OCI-M1 (cell line): ENCODE measurements around the gene PCDHGA8.
"Not testable (repeated sequence)": the region's sequence is repeated elsewhere in the genome, so short reads cannot be mapped to it uniquely, and the experiment has no call there.

Experiments
- DNase-seq: peaks from one replicate; lab custom pipeline; 2025; lab: John Stamatoyannopoulos, UW

PCDHGA8 gene

GRCh38 chr5:141371572-141372475 is 20.6 kb upstream of the PCDHGA8 start:
- DNase-seq, result no peak

DNA sequence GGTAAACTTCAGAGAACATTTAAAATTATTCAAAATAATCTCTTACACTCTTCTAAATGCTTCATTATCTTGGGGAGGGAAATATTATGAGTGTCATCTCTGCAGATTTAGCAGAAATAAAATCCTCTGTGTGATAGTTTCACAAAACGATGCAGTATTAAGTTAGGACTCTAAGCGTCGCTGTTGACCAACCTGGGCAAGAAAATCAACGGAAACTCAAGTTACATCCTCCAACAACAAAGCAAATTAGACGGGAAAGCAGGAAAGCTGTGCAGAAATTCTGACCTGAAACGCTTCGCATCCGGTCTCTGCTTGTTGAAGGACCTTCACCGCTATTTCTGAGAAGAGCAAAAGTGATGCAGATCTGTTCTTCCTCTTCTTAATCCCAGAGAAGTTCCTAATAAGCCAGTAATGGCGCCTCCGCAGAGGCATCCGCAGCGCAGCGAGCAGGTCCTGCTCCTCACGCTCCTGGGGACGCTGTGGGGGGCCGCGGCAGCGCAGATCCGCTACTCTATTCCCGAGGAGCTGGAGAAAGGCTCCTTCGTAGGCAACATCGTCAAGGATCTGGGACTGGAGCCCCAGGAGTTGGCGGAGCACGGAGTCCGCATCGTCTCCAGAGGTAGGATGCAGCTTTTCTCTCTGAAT is 18.6 kb upstream of the PCDHGA8 start, which contains the start of gene PCDHGA6:
Gene PCDHGA6 (plus strand): TSS at position 219 of the 645 bp plus-strand sequence. CDS start 193 bp downstream, at position 412.
- DNase-seq, result no peak

GRCh38 chr5:141374627-141375026 is 17.8 kb upstream of the PCDHGA8 start:
- no peak for DNase-seq

- DNase-seq, result not testable (repeated sequence)
Observed at GRCh38 chr5:141375444-141376155, 16.8 kb upstream of the PCDHGA8 start.

DNA sequence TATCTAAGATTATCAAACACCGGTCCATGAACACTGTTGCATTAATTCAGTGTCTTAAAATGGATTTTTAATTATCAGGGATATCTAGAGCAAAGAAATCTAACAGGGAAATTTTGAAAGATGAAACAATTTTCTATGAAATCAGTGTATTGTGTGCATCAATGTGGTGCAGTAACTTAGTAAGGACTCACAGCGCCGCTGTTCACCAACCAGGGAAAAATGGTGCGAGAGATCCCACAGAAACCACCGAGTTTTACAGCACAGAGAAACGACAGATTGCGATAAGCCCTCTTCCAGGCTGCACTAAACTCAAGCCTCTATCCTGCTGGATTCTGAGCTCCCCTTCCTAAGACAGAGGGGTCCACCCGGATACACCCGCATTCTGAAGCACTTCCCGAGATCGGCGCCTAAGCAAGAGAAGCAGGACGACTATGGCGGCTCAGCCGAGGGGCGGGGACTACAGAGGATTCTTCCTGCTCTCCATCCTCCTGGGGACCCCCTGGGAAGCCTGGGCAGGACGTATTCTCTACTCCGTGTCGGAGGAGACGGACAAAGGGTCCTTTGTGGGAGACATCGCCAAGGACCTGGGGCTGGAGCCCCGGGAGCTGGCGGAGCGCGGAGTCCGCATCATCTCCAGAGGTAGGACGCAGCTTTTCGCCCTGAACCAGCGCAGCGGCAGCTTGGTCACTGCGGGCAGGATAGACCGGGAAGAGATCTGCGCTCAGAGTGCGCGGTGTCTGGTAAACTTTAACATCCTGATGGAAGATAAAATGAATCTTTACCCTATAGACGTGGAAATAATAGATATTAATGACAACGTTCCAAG is 9.8 kb upstream of the PCDHGA8 start, which contains the start of gene PCDHGA7:
Gene PCDHGA7 (plus strand): TSS at position 274 of the 826 bp plus-strand sequence. CDS start 158 bp downstream, at position 432.
- DNase-seq, result no peak

DNA sequence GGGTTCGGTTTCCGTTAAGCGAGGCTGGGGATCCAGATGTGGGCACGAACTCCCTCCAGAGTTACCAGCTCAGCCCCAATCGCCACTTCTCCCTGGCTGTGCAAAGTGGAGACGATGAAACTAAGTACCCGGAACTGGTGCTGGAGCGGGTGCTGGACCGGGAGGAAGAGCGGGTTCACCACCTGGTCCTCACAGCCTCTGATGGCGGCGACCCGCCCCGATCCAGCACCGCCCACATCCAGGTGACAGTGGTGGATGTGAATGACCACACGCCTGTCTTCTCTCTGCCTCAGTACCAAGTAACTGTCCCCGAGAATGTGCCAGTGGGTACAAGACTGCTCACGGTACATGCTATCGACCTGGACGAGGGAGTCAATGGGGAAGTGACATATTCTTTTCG is 9.1 kb upstream of the PCDHGA8 start:
- no peak for DNase-seq

DNA sequence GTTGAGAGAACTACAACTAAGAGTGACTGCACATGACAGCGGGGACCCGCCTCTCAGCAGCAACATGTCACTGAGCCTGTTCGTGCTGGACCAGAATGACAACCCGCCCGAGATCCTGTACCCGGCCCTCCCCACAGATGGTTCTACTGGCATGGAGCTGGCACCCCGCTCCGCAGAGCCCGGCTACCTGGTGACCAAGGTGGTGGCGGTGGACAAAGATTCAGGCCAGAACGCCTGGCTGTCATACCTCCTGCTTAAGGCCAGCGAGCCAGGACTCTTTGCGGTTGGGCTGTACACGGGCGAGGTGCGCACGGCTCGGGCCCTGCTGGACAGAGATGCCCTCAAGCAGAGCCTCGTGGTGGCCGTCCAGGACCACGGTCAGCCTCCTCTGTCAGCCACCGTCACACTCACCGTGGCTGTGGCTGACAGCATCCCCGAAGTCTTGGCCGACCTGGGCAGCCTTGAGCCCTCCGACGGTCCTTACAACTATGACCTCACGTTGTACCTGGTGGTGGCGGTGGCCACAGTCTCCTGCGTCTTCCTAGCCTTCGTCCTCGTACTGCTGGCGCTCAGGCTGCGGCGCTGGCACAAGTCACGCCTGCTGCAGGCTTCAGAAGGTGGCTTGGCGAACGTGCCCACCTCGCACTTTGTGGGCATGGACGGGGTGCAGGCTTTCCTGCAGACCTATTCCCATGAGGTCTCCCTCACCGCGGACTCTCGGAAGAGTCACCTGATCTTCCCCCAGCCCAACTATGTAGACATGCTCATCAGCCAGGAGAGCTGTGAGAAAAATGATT is 7.8 kb upstream of the PCDHGA8 start:
- DNase-seq, result no peak

DNA sequence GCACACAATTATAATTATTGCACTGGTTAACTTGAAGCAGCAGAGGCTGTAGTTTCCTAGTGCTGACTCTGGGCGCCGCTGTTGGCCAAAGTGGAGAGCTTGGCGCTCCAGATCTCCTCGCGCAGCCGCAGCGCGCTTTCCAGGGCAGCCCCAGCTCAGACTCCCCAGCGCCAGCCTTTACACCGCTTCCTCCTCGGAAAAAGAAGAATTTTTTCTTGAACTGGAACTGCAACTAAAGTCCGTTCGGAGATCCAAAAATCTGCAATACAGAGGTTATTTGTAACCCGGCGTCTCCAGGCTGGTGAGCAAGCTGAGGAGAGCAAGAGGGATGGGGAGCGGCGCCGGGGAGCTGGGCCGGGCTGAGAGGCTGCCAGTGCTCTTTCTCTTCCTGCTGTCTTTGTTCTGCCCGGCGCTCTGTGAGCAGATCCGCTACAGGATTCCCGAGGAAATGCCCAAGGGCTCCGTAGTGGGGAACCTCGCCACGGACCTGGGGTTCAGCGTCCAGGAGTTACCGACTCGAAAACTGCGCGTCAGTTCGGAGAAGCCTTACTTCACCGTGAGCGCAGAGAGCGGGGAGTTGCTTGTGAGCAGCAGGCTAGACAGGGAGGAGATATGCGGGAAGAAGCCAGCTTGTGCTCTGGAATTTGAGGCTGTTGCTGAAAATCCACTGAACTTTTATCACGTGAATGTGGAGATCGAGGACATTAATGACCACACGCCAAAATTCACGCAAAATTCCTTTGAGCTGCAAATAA is 4.7 kb upstream of the PCDHGA8 start, which contains the start of gene PCDHGB4:
Gene PCDHGB4 (plus strand): TSS at position 142 of the 755 bp plus-strand sequence. CDS start 187 bp downstream, at position 329.
- DNase-seq, result not testable (repeated sequence)

- no peak for DNase-seq
Observed at GRCh38 chr5:141388661-141389060, 3.8 kb upstream of the PCDHGA8 start.

- no peak for DNase-seq
Observed at GRCh38 chr5:141389153-141390042, 3.0 kb upstream of the PCDHGA8 start.

GRCh38 chr5:141393267-141393666 is 834 bp downstream of the PCDHGA8 start:
- no peak for DNase-seq

DNA sequence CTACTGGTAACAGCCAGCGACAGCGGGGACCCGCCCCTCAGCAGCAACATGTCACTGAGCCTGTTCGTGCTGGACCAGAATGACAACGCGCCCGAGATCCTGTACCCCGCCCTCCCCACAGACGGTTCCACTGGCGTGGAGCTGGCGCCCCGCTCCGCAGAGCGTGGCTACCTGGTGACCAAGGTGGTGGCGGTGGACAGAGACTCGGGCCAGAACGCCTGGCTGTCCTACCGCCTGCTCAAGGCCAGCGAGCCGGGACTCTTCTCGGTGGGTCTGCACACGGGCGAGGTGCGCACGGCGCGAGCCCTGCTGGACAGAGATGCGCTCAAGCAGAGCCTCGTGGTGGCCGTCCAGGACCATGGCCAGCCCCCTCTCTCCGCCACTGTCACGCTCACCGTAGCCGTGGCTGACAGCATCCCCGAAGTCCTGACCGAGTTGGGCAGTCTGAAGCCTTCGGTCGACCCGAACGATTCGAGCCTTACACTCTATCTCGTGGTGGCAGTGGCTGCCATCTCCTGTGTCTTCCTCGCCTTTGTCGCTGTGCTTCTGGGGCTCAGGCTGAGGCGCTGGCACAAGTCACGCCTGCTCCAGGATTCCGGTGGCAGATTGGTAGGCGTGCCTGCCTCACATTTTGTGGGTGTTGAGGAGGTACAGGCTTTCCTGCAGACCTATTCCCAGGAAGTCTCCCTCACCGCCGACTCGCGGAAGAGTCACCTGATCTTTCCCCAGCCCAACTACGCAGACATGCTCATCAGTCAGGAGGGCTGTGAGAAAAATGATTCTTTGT is 2.2 kb downstream of the PCDHGA8 start:
- not testable (repeated sequence) for DNase-seq

DNA sequence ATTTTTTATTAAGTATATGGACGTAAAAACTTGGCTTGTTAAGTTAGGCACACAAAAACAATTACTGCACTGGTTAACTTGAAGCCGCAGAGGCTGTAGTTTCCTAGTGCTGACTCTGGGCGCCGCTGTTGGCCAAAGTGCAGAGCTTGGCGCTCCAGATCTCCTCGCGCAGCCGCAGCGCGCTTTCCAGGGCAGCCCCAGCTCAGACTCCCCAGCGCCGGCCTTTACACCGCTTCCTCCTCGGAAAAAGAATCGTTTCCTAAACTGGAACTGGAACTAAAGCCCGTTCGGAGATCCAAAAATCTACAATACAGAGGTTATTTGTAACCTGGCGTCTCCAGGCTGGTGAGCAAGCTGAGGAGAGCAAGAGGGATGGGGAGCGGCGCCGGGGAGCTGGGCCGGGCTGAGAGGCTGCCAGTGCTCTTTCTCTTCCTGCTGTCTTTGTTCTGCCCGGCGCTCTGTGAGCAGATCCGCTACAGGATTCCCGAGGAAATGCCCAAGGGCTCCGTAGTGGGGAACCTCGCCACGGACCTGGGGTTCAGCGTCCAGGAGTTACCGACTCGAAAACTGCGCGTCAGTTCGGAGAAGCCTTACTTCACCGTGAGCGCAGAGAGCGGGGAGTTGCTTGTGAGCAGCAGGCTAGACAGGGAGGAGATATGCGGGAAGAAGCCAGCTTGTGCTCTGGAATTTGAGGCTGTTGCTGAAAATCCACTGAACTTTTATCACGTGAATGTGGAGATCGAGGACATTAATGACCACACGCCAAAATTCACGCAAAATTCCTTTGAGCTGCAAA is 5.5 kb downstream of the PCDHGA8 start, which contains the start of gene PCDHGB5:
Gene PCDHGB5 (plus strand): TSS at position 192 of the 796 bp plus-strand sequence. CDS start 181 bp downstream, at position 373.
- not testable (repeated sequence) for DNase-seq

GRCh38 chr5:141398608-141399007 is 6.2 kb downstream of the PCDHGA8 start:
- DNase-seq, result no peak

GRCh38 chr5:141399555-141400258 is 7.3 kb downstream of the PCDHGA8 start:
- no peak for DNase-seq
